ENCODE data around the gene JUND.
"Not testable (repeated sequence)": the region's sequence is repeated elsewhere in the genome, so short reads cannot be mapped to it uniquely, and the experiment has no call there.

The JUND gene

GRCh38 chr19:18281082-18282020 lies at the start of gene JUND:
Gene JUND, minus strand, starts transcription at chr19:18281622. Its CDS starts 138 bp downstream, at chr19:18281484.
- peak; percentile 99 for DNase-seq

- no peak for DNase-seq
These were observed 49.4 kb upstream of the JUND start for GRCh38 chr19:18330868-18331267.

- DNase-seq, result no peak
These were observed 47.6 kb upstream of the JUND start for GRCh38 chr19:18329035-18329376.

- peak; percentile 94 for DNase-seq
These were observed 47.1 kb upstream of the JUND start for GRCh38 chr19:18328340-18329034.

GRCh38 chr19:18326772-18327171 lies 45.4 kb upstream of the JUND start:
- no peak for DNase-seq

- not testable (repeated sequence) for DNase-seq
These were observed 42.9 kb upstream of the JUND start for GRCh38 chr19:18324373-18324731.

- DNase-seq, result peak; percentile 98
These were observed 41.5 kb upstream of the JUND start, which contains the start of gene LSM4 for GRCh38 chr19:18322759-18323460. Gene LSM4, minus strand, starts transcription at chr19:18323076. Its CDS starts 56 bp downstream, at chr19:18323020.

GRCh38 chr19:18322318-18322758 lies 40.9 kb upstream of the JUND start:
- DNase-seq, result no peak

GRCh38 chr19:18321734-18322102 lies 40.3 kb upstream of the JUND start:
- DNase-seq, result no peak

GRCh38 chr19:18320865-18321733 lies 39.7 kb upstream of the JUND start:
- DNase-seq, result no peak

- DNase-seq, result no peak
These were observed 38.2 kb upstream of the JUND start for GRCh38 chr19:18319591-18320135.

- DNase-seq, result no peak
These were observed 36.8 kb upstream of the JUND start for GRCh38 chr19:18317961-18318800.

GRCh38 chr19:18313398-18313797 lies 32.0 kb upstream of the JUND start:
- DNase-seq, result no peak

GRCh38 chr19:18312092-18312534 lies 30.7 kb upstream of the JUND start:
- no peak for DNase-seq

GRCh38 chr19:18311502-18312091 lies 30.2 kb upstream of the JUND start:
- no peak for DNase-seq

GRCh38 chr19:18310966-18311365 lies 29.5 kb upstream of the JUND start:
- DNase-seq, result no peak

GRCh38 chr19:18310118-18310909 lies 28.9 kb upstream of the JUND start:
- DNase-seq, result no peak

- DNase-seq, result no peak
These were observed 28.2 kb upstream of the JUND start for GRCh38 chr19:18309525-18310064.

GRCh38 chr19:18308948-18309325 lies 27.5 kb upstream of the JUND start:
- no peak for DNase-seq

All from left hindlimb (tissue), 1 donor.